ENCODE results near the gene VDR.

VDR gene

DNA sequence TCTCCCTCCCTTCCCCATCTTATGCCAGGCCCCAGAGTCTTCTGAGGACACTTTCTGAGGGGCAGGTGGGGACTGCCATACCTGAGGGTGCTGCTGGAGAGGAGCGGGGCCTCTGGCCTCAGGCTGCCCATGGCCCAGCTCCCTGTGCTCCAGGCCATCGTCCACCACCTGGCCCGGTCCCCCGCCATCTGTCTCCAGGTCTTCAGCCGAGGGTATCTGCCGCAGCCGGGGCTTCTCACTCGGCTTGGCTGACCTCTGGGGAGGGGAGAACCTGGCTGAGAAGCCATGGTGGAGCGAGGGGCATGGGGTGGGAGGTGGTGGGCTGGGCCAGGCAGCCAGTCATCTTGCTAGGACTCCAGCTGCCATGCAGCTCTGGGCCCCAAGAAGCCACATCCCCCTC lies 110.1 kb downstream of the VDR start:
- H4K20me1 ChIP-seq (ENCODE audit: insufficient read depth, low read length, poor library complexity, severe bottlenecking), result peaks cover 10% of the 10 kb centered on the region
- no peak for TF ChIP-seq EZH2phosphoT487 (IDR thresholded peaks at IDR 0.05; ENCODE audit: borderline replicate concordance)
- TF ChIP-seq, protein P1, sequence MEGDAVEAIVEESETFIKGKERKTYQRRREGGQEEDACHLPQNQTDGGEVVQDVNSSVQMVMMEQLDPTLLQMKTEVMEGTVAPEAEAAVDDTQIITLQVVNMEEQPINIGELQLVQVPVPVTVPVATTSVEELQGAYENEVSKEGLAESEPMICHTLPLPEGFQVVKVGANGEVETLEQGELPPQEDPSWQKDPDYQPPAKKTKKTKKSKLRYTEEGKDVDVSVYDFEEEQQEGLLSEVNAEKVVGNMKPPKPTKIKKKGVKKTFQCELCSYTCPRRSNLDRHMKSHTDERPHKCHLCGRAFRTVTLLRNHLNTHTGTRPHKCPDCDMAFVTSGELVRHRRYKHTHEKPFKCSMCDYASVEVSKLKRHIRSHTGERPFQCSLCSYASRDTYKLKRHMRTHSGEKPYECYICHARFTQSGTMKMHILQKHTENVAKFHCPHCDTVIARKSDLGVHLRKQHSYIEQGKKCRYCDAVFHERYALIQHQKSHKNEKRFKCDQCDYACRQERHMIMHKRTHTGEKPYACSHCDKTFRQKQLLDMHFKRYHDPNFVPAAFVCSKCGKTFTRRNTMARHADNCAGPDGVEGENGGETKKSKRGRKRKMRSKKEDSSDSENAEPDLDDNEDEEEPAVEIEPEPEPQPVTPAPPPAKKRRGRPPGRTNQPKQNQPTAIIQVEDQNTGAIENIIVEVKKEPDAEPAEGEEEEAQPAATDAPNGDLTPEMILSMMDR (conservative IDR thresholded peaks at IDR 0.05; ENCODE audit: low read length), result no peak
- H3K4me2 ChIP-seq (ENCODE audit: low read depth, low read length, poor library complexity, severe bottlenecking), result no peak overlapping the region
- H3K36me3 ChIP-seq (ENCODE audit: insufficient read depth, low read length), result peaks cover 85% of the 10 kb centered on the region; the same call in 1 of the 2 replicates
- no peak overlapping the region for H3K4me3 ChIP-seq (ENCODE audit: low read length, poor library complexity, severe bottlenecking)
- no peaks in the 10 kb centered on the region for H3K9me3 ChIP-seq (ENCODE audit: insufficient read depth, low read depth, low read length)
- no peaks in the 10 kb centered on the region for H3K9me2 ChIP-seq (replicated peaks; ENCODE audit: low read depth, low read length)
- H3F3A ChIP-seq (ENCODE audit: low read depth), result no peaks in the 10 kb centered on the region
- H3K9ac ChIP-seq (ENCODE audit: low read depth, low read length, poor library complexity, severe bottlenecking), result no peak overlapping the region
- no peaks in the 10 kb centered on the region for H3K27me3 ChIP-seq (ENCODE audit: insufficient read depth, low read length, poor library complexity, severe bottlenecking)
- H2AFZ ChIP-seq (ENCODE audit: low read length), result no peak overlapping the region
- H3K4me1 ChIP-seq (ENCODE audit: insufficient read depth, low read length, poor library complexity, severe bottlenecking), result no peaks in the 10 kb centered on the region
- peaks cover 9% of the 10 kb centered on the region; the same call in 1 of the 2 replicates for H3K79me2 ChIP-seq (ENCODE audit: insufficient read depth, low read length)

DNA sequence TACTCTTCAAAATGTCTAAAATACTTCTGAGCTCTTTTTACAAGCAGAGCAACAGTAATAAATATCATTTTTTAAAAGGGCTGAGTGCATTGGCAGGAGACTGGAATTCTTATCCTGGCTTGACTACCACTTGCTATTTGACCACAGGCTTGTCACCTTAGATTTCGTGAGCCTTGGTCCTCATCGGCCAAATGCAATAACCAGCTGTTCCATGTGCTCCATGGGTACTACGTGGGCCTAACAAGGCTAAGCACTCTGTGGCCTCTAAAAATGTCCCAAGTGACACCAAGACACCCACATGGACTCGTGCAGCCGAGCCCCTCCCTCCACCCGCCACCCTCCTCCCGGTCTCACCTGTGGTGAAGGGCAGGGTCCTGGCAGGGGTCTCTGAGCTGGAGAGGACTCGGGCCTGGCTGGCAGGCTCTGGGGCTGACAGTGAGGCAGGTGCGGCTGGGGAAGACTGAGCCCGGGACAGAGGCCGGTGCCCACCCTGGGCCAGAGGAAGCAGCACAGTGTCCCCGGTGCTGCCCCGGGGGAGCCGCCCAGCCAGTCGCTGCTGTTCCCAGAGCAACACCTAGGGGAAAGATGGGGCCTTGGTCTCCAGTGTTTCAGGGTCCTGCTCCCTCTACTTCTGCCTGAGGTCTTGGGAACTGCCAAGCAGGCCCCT lies 111.6 kb downstream of the VDR start:
- Histone ChIP-seq H3K36me3 (ENCODE audit: insufficient read depth, low read length) (peaks cover 99% of the 10 kb centered on the region; the same call in 1 of the 2 replicates), H3K27me3 (ENCODE audit: insufficient read depth, low read length, poor library complexity, severe bottlenecking) (no peaks in the 10 kb centered on the region), H2AFZ (ENCODE audit: low read length) (no peak overlapping the region), H3K9me2 (replicated peaks; ENCODE audit: low read depth, low read length) (no peaks in the 10 kb centered on the region), H3K4me2 (ENCODE audit: low read depth, low read length, poor library complexity, severe bottlenecking) (no peak overlapping the region), H3K4me1 (ENCODE audit: insufficient read depth, low read length, poor library complexity, severe bottlenecking) (no peaks in the 10 kb centered on the region), H4K20me1 (ENCODE audit: insufficient read depth, low read length, poor library complexity, severe bottlenecking) (no peaks in the 10 kb centered on the region), H3F3A (ENCODE audit: low read depth) (no peaks in the 10 kb centered on the region), H3K79me2 (ENCODE audit: insufficient read depth, low read length) (no peaks in the 10 kb centered on the region), H3K4me3 (ENCODE audit: low read length, poor library complexity, severe bottlenecking) (no peak overlapping the region), H3K9ac (ENCODE audit: low read depth, low read length, poor library complexity, severe bottlenecking) (no peak overlapping the region), H3K9me3 (ENCODE audit: insufficient read depth, low read depth, low read length) (no peaks in the 10 kb centered on the region)
- TF ChIP-seq, protein P1 (conservative IDR thresholded peaks at IDR 0.05; ENCODE audit: low read length), result no peak
- no peak for TF ChIP-seq EZH2phosphoT487 (IDR thresholded peaks at IDR 0.05; ENCODE audit: borderline replicate concordance)

DNA sequence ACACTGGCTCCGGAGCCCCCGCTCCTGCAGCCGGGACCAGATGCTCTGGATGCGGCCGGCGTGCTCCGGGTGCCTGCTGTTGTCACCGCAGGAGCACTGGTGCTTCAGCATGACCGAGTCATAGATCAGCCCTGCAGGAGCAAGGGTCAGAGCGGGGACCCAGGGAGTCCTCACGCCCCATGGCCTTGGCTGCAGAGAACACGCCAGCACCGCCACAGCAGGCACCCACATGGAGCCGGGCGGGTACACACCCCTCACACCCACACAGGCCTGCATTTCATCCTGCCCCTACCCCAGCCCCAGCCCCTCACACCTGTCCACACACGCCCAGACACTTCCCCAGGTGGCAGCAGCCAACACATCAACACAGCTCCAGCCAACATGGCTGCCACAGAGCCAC lies 112.9 kb downstream of the VDR start:
- no peaks in the 10 kb centered on the region for H3F3A ChIP-seq (ENCODE audit: low read depth)
- no peaks in the 10 kb centered on the region for H3K27me3 ChIP-seq (ENCODE audit: insufficient read depth, low read length, poor library complexity, severe bottlenecking)
- H3K9me3 ChIP-seq (ENCODE audit: insufficient read depth, low read depth, low read length), result no peaks in the 10 kb centered on the region
- TF ChIP-seq, protein P1 (conservative IDR thresholded peaks at IDR 0.05; ENCODE audit: low read length), result no peak
- TF ChIP-seq EZH2phosphoT487 (IDR thresholded peaks at IDR 0.05; ENCODE audit: borderline replicate concordance), result no peak
- no peak overlapping the region for H2AFZ ChIP-seq (ENCODE audit: low read length)
- H3K4me1 ChIP-seq (ENCODE audit: insufficient read depth, low read length, poor library complexity, severe bottlenecking), result no peaks in the 10 kb centered on the region
- no peaks in the 10 kb centered on the region for H3K79me2 ChIP-seq (ENCODE audit: insufficient read depth, low read length)
- H3K9me2 ChIP-seq (replicated peaks; ENCODE audit: low read depth, low read length), result no peaks in the 10 kb centered on the region
- H3K36me3 ChIP-seq (ENCODE audit: insufficient read depth, low read length), result peaks cover 99% of the 10 kb centered on the region
- no peaks in the 10 kb centered on the region for H4K20me1 ChIP-seq (ENCODE audit: insufficient read depth, low read length, poor library complexity, severe bottlenecking)
- H3K4me3 ChIP-seq (ENCODE audit: low read length, poor library complexity, severe bottlenecking), result no peak overlapping the region
- no peak overlapping the region for H3K4me2 ChIP-seq (ENCODE audit: low read depth, low read length, poor library complexity, severe bottlenecking)
- H3K9ac ChIP-seq (ENCODE audit: low read depth, low read length, poor library complexity, severe bottlenecking), result no peak overlapping the region

Data from Loucy (cell line).